ENCODE data around the gene SGSM1.
"Not testable (repeated sequence)": the region's sequence is repeated elsewhere in the genome, so short reads cannot be mapped to it uniquely, and the experiment has no call there.

The SGSM1 gene

DNA sequence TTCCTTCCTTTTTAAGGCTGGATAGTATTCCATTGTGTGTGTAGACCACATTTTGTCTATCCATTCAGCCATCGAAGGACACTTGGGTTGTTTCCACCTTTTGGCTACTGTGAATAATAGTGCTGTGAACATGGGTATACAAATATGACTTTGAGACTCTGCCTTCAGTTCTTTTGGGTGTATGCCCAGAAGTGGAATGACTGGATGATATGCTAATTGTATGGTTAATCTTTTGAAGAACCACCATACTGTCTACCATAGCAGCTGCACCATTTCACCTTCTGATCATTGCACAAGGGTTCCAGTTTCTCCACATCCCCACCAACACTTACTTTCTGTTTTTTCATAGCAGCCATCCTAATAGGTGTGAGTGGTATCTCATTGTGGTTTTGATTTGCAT, 30.3 kb downstream of the SGSM1 start:
- Histone ChIP-seq H2BK5ac (ENCODE audit: low read depth, low read length, poor library complexity, severe bottlenecking) (no peak overlapping the region), H4K91ac (ENCODE audit: low read length) (no peak overlapping the region), H3K4ac (ENCODE audit: low read depth in 1 of 2, low read length in 2 of 2) (no peak overlapping the region), H3K14ac (ENCODE audit: low read length in 2 of 2) (no peak overlapping the region), H2BK15ac (ENCODE audit: low read depth, poor library complexity, severe bottlenecking) (no peak overlapping the region), H3K9ac (ENCODE audit: low read length) (no peak overlapping the region), H3K27me3 (ENCODE audit: control insufficient read depth in 1 of 2, insufficient read depth in 1 of 2, low read length in 2 of 2) (peaks cover 19 to 29% of the 10 kb centered on the region in 2 experiments), H3K79me1 (replicated peaks; ENCODE audit: low read length, poor library complexity, severe bottlenecking) (no peaks in the 10 kb centered on the region), H3K4me1 (ENCODE audit: control insufficient read depth, insufficient read depth, low read depth, low read length) (no peaks in the 10 kb centered on the region), H2AFZ (ENCODE audit: low read depth, low read length) (no peak overlapping the region), H3K18ac (ENCODE audit: low read depth in 1 of 2, low read length in 2 of 2) (no peak overlapping the region), H3K4me2 (ENCODE audit: low read length, poor library complexity, severe bottlenecking) (no peak overlapping the region), H4K8ac (ENCODE audit: low read length) (no peak overlapping the region), H2AK5ac (ENCODE audit: low read length, severe bottlenecking) (no peak overlapping the region), H3K23ac (ENCODE audit: low read length in 2 of 2) (no peak overlapping the region), H3K9me3 (ENCODE audit: control insufficient read depth, low read length) (no peaks in the 10 kb centered on the region), H3K27ac (ENCODE audit: low read length, poor library complexity, severe bottlenecking) (no peak overlapping the region), H2BK12ac (ENCODE audit: low read length in 2 of 2) (no peak overlapping the region), H3K36me3 (ENCODE audit: control insufficient read depth in 1 of 2, insufficient read depth in 2 of 2, low read depth in 1 of 2, low read length in 2 of 2) (no peaks in the 10 kb centered on the region), H3K4me3 (ENCODE audit: insufficient read depth in 1 of 2, low read depth in 1 of 2, low read length in 2 of 2) (no peak overlapping the region), H2BK120ac (ENCODE audit: low read depth, low read length) (no peak overlapping the region)
- DNase-seq, result no peak
- 80% methylated on average over 1 of the region's 1 CpG for WGBS

DNA sequence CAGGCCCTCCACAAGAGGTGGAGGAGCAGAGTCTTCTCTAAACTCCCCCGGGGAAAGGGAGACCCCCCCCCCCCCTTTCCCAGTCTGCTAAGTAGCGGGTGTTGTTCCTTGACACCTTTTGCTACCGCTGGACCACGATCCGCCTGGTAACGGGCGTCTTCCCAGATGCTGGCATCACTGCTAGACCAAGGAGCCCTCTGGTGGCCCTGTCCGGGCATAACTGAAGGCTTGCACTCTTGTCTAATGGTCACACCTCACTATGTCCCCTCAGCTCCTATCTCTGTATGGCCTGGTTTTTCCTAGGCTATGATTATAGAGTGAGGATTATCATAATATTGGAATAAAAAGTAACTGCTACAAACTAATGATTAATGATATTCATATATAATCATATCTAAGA, 31.5 kb downstream of the SGSM1 start:
- peak; percentile 5 for DNase-seq
- WGBS, result 57% methylated on average over 6 of the region's 8 CpGs
- H2AK5ac ChIP-seq (ENCODE audit: low read length, severe bottlenecking), result not testable (repeated sequence)

DNA sequence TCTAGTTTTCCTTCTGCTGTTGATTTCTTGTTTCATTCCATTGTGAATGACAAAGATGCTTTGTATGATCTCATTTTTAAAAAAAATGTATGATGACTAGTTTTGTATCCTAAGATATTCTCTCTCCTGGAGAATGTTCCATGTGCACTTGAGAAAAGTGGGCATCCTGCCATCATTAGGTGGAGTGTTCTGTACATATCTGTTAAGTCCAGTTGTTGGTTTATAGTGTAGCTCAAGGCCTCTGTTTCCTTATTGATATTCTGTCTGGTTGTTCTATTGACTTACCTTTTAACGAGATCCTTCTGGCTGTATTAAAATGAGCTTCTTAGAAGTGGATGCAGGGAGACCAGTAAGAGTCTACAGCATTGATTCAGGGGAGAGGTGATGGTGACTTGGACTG, 35.2 kb downstream of the SGSM1 start:
- Histone ChIP-seq H3K9me3 (ENCODE audit: control insufficient read depth, low read length) (no peaks in the 10 kb centered on the region), H4K91ac (ENCODE audit: low read length) (no peak overlapping the region), H2BK15ac (ENCODE audit: low read depth, poor library complexity, severe bottlenecking) (no peak overlapping the region), H3K23ac (ENCODE audit: low read length in 2 of 2) (no peak overlapping the region), H2AK5ac (ENCODE audit: low read length, severe bottlenecking) (no peak overlapping the region), H3K27ac (ENCODE audit: low read length, poor library complexity, severe bottlenecking) (no peak overlapping the region), H3K79me1 (replicated peaks; ENCODE audit: low read length, poor library complexity, severe bottlenecking) (no peaks in the 10 kb centered on the region), H3K14ac (ENCODE audit: low read length in 2 of 2) (no peak overlapping the region), H2BK5ac (ENCODE audit: low read depth, low read length, poor library complexity, severe bottlenecking) (no peak overlapping the region), H3K9ac (ENCODE audit: low read length) (no peak overlapping the region), H2BK12ac (ENCODE audit: low read length in 2 of 2) (no peak overlapping the region), H3K4me1 (ENCODE audit: control insufficient read depth, insufficient read depth, low read depth, low read length) (peaks cover 1% of the 10 kb centered on the region), H2AFZ (ENCODE audit: low read depth, low read length) (no peak overlapping the region), H3K36me3 (ENCODE audit: control insufficient read depth in 1 of 2, insufficient read depth in 2 of 2, low read depth in 1 of 2, low read length in 2 of 2) (no peaks in the 10 kb centered on the region), H4K8ac (ENCODE audit: low read length) (no peak overlapping the region), H3K18ac (ENCODE audit: low read depth in 1 of 2, low read length in 2 of 2) (no peak overlapping the region), H3K27me3 (ENCODE audit: control insufficient read depth in 1 of 2, insufficient read depth in 1 of 2, low read length in 2 of 2) (peaks cover 2 to 7% of the 10 kb centered on the region in 2 experiments), H2BK120ac (ENCODE audit: low read depth, low read length) (no peak overlapping the region), H3K4me3 (ENCODE audit: insufficient read depth in 1 of 2, low read depth in 1 of 2, low read length in 2 of 2) (no peak overlapping the region), H3K4me2 (ENCODE audit: low read length, poor library complexity, severe bottlenecking) (no peak overlapping the region), H3K4ac (ENCODE audit: low read depth in 1 of 2, low read length in 2 of 2) (no peak overlapping the region)
- 56% methylated on average over 1 of the region's 1 CpG for WGBS
- no peak for DNase-seq

More for the DNA sequence above, 31.5 kb downstream of the SGSM1 start:
- not testable (repeated sequence) for H2BK12ac ChIP-seq (ENCODE audit: low read length in 2 of 2); H2BK5ac ChIP-seq (ENCODE audit: low read depth, low read length, poor library complexity, severe bottlenecking); H3K4me1 ChIP-seq (ENCODE audit: control insufficient read depth, insufficient read depth, low read depth, low read length); H4K8ac ChIP-seq (ENCODE audit: low read length); H3K4ac ChIP-seq (ENCODE audit: low read depth in 1 of 2, low read length in 2 of 2); H2AFZ ChIP-seq (ENCODE audit: low read depth, low read length); H3K18ac ChIP-seq (ENCODE audit: low read depth in 1 of 2, low read length in 2 of 2); H3K27ac ChIP-seq (ENCODE audit: low read length, poor library complexity, severe bottlenecking); H3K4me2 ChIP-seq (ENCODE audit: low read length, poor library complexity, severe bottlenecking); H3K4me3 ChIP-seq (ENCODE audit: insufficient read depth in 1 of 2, low read depth in 1 of 2, low read length in 2 of 2); H3K36me3 ChIP-seq (ENCODE audit: control insufficient read depth in 1 of 2, insufficient read depth in 2 of 2, low read depth in 1 of 2, low read length in 2 of 2); H4K91ac ChIP-seq (ENCODE audit: low read length); H2BK120ac ChIP-seq (ENCODE audit: low read depth, low read length); H3K14ac ChIP-seq (ENCODE audit: low read length in 2 of 2); H3K9me3 ChIP-seq (ENCODE audit: control insufficient read depth, low read length); H3K79me1 ChIP-seq (replicated peaks; ENCODE audit: low read length, poor library complexity, severe bottlenecking); H3K23ac ChIP-seq (ENCODE audit: low read length in 2 of 2); H3K9ac ChIP-seq (ENCODE audit: low read length); H2BK15ac ChIP-seq (ENCODE audit: low read depth, poor library complexity, severe bottlenecking)
- H3K27me3 ChIP-seq (ENCODE audit: control insufficient read depth in 1 of 2, insufficient read depth in 1 of 2, low read length in 2 of 2), result peaks cover 10 to 21% of the 10 kb centered on the region in 2 experiments

- no peak overlapping the region for H3K9ac ChIP-seq (ENCODE audit: low read length)
- H2BK120ac ChIP-seq (ENCODE audit: low read depth, low read length), result no peak overlapping the region
- H3K27me3 ChIP-seq (ENCODE audit: control insufficient read depth in 1 of 2, insufficient read depth in 1 of 2, low read length in 2 of 2), result peaks cover 2 to 7% of the 10 kb centered on the region in 2 experiments
- H3K9me3 ChIP-seq (ENCODE audit: control insufficient read depth, low read length), result no peaks in the 10 kb centered on the region
- H2BK5ac ChIP-seq (ENCODE audit: low read depth, low read length, poor library complexity, severe bottlenecking), result no peak overlapping the region
- no peak overlapping the region for H3K18ac ChIP-seq (ENCODE audit: low read depth in 1 of 2, low read length in 2 of 2)
- H2AFZ ChIP-seq (ENCODE audit: low read depth, low read length), result no peak overlapping the region
- no peak overlapping the region for H3K14ac ChIP-seq (ENCODE audit: low read length in 2 of 2)
- H3K4me1 ChIP-seq (ENCODE audit: control insufficient read depth, insufficient read depth, low read depth, low read length), result peaks cover 1% of the 10 kb centered on the region
- no peaks in the 10 kb centered on the region for H3K36me3 ChIP-seq (ENCODE audit: control insufficient read depth in 1 of 2, insufficient read depth in 2 of 2, low read depth in 1 of 2, low read length in 2 of 2)
- WGBS, result 67% methylated on average over 1 of the region's 3 CpGs
- H3K4me3 ChIP-seq (ENCODE audit: insufficient read depth in 1 of 2, low read depth in 1 of 2, low read length in 2 of 2), result no peak overlapping the region
- H4K91ac ChIP-seq (ENCODE audit: low read length), result no peak overlapping the region
- no peak overlapping the region for H3K4me2 ChIP-seq (ENCODE audit: low read length, poor library complexity, severe bottlenecking)
- H2BK12ac ChIP-seq (ENCODE audit: low read length in 2 of 2), result no peak overlapping the region
- H2AK5ac ChIP-seq (ENCODE audit: low read length, severe bottlenecking), result no peak overlapping the region
- H4K8ac ChIP-seq (ENCODE audit: low read length), result no peak overlapping the region
- no peak overlapping the region for H3K27ac ChIP-seq (ENCODE audit: low read length, poor library complexity, severe bottlenecking)
- no peak overlapping the region for H2BK15ac ChIP-seq (ENCODE audit: low read depth, poor library complexity, severe bottlenecking)
- no peak for DNase-seq
- no peaks in the 10 kb centered on the region for H3K79me1 ChIP-seq (replicated peaks; ENCODE audit: low read length, poor library complexity, severe bottlenecking)
- no peak overlapping the region for H3K23ac ChIP-seq (ENCODE audit: low read length in 2 of 2)
- H3K4ac ChIP-seq (ENCODE audit: low read depth in 1 of 2, low read length in 2 of 2), result no peak overlapping the region
These were observed 37.0 kb downstream of the SGSM1 start for GRCh38 chr22:24843048-24843447.

All from mesenchymal stem cell (in vitro differentiated cells and primary cell).